ENCODE measurements around the gene SHISA6.

SHISA6 gene

GRCh38 chr17:11272191-11272590 is 31.2 kb downstream of the SHISA6 start:
- ATAC-seq (ENCODE audit: low read depth) (no peak), DNase-seq (ENCODE audit: low spot score) (no peak)
- no peaks in the 10 kb centered on the region for H3K4me1 ChIP-seq (ENCODE audit: insufficient read depth, poor library complexity, severe bottlenecking)
- H3K4me3 ChIP-seq (ENCODE audit: severe bottlenecking), result no peak overlapping the region
- H3K36me3 ChIP-seq (ENCODE audit: low read depth), result no peaks in the 10 kb centered on the region
- no peak overlapping the region for H3K27ac ChIP-seq (ENCODE audit: poor library complexity, severe bottlenecking)
- no peak for TF ChIP-seq CTCF (IDR thresholded peaks at IDR 0.05; ENCODE audit: poor library complexity, severe bottlenecking)
- no peaks in the 10 kb centered on the region for H3K27me3 ChIP-seq (ENCODE audit: insufficient read depth, poor library complexity, severe bottlenecking)
- H3K9me3 ChIP-seq (ENCODE audit: severe bottlenecking), result no peaks in the 10 kb centered on the region

- no peak overlapping the region for H3K27ac ChIP-seq (ENCODE audit: poor library complexity, severe bottlenecking)
- DNase-seq (ENCODE audit: low spot score) (no peak), ATAC-seq (ENCODE audit: low read depth) (no peak)
- H3K27me3 ChIP-seq (ENCODE audit: insufficient read depth, poor library complexity, severe bottlenecking), result no peaks in the 10 kb centered on the region
- H3K4me1 ChIP-seq (ENCODE audit: insufficient read depth, poor library complexity, severe bottlenecking), result no peaks in the 10 kb centered on the region
- no peaks in the 10 kb centered on the region for H3K36me3 ChIP-seq (ENCODE audit: low read depth)
- no peaks in the 10 kb centered on the region for H3K9me3 ChIP-seq (ENCODE audit: severe bottlenecking)
- TF ChIP-seq CTCF (IDR thresholded peaks at IDR 0.05; ENCODE audit: poor library complexity, severe bottlenecking), result no peak
- H3K4me3 ChIP-seq (ENCODE audit: severe bottlenecking), result no peak overlapping the region
Measured at GRCh38 chr17:11273596-11273995, 32.6 kb downstream of the SHISA6 start.

GRCh38 chr17:11274106-11274505 is 33.1 kb downstream of the SHISA6 start:
- Histone ChIP-seq H3K27ac (ENCODE audit: poor library complexity, severe bottlenecking) (no peak overlapping the region), H3K9me3 (ENCODE audit: severe bottlenecking) (no peaks in the 10 kb centered on the region), H3K4me3 (ENCODE audit: severe bottlenecking) (no peak overlapping the region), H3K27me3 (ENCODE audit: insufficient read depth, poor library complexity, severe bottlenecking) (no peaks in the 10 kb centered on the region), H3K36me3 (ENCODE audit: low read depth) (no peaks in the 10 kb centered on the region), H3K4me1 (ENCODE audit: insufficient read depth, poor library complexity, severe bottlenecking) (no peaks in the 10 kb centered on the region)
- DNase-seq (ENCODE audit: low spot score), result no peak
- no peak for ATAC-seq (ENCODE audit: low read depth)
- no peak for TF ChIP-seq CTCF (IDR thresholded peaks at IDR 0.05; ENCODE audit: poor library complexity, severe bottlenecking)

- no peaks in the 10 kb centered on the region for H3K9me3 ChIP-seq (ENCODE audit: severe bottlenecking)
- no peaks in the 10 kb centered on the region for H3K36me3 ChIP-seq (ENCODE audit: low read depth)
- H3K27ac ChIP-seq (ENCODE audit: poor library complexity, severe bottlenecking), result no peak overlapping the region
- no peak overlapping the region for H3K4me3 ChIP-seq (ENCODE audit: severe bottlenecking)
- H3K4me1 ChIP-seq (ENCODE audit: insufficient read depth, poor library complexity, severe bottlenecking), result no peaks in the 10 kb centered on the region
- no peak for TF ChIP-seq CTCF (IDR thresholded peaks at IDR 0.05; ENCODE audit: poor library complexity, severe bottlenecking)
- H3K27me3 ChIP-seq (ENCODE audit: insufficient read depth, poor library complexity, severe bottlenecking), result no peaks in the 10 kb centered on the region
- no peak for DNase-seq (ENCODE audit: low spot score)
- no peak for ATAC-seq (ENCODE audit: low read depth)
Measured at GRCh38 chr17:11276486-11276885, 35.5 kb downstream of the SHISA6 start.

- no peak for TF ChIP-seq CTCF (IDR thresholded peaks at IDR 0.05; ENCODE audit: poor library complexity, severe bottlenecking)
- DNase-seq (ENCODE audit: low spot score) (no peak), ATAC-seq (ENCODE audit: low read depth) (no peak)
- no peaks in the 10 kb centered on the region for H3K36me3 ChIP-seq (ENCODE audit: low read depth)
- H3K27ac ChIP-seq (ENCODE audit: poor library complexity, severe bottlenecking), result no peak overlapping the region
- H3K4me3 ChIP-seq (ENCODE audit: severe bottlenecking), result no peak overlapping the region
- H3K4me1 ChIP-seq (ENCODE audit: insufficient read depth, poor library complexity, severe bottlenecking), result no peaks in the 10 kb centered on the region
- no peaks in the 10 kb centered on the region for H3K27me3 ChIP-seq (ENCODE audit: insufficient read depth, poor library complexity, severe bottlenecking)
- H3K9me3 ChIP-seq (ENCODE audit: severe bottlenecking), result no peaks in the 10 kb centered on the region
Measured at GRCh38 chr17:11278186-11278991, 37.4 kb downstream of the SHISA6 start.
